Astrocyte (in vitro differentiated cells and primary cell): Measurements from ENCODE around the gene NLGN1.

Experiments
- EZH2 ChIP-seq: IDR thresholded peaks from 2 replicates; pipeline ENCODE4 v1.6.1; 2012; ENCODE audit warnings: mild to moderate bottlenecking, low read length, inconsistent platforms; ENCODE audit not compliant: insufficient read depth
- TF ChIP-seq, protein P1 (sequence below): IDR thresholded peaks from 2 replicates; pipeline ENCODE4 v1.5.1; 2011; ENCODE audit warnings: low read depth, mild to moderate bottlenecking, inconsistent platforms, low read length, moderate library complexity; ENCODE audit not compliant: insufficient read depth

DNA sequence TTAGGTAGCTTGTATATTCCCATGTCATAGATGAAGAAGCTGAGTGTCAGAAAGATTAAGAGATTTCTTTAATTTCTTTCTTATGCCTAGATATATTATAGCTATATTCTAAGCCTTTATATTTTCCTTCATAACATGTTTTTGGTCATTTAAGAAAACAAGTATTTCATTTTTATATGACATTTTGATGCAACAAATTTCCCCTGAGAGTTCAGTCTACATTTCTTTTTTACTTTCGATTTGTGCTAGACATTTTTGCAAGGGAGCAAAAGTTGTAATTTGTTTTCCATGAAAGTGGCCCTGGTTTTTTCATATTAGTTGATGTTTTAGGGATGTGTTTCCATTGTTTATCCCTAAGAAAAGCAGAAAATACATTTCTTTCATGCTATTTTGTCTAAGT lies 344.9 kb downstream of the NLGN1 start:
- no peak for TF ChIP-seq EZH2
- TF ChIP-seq, protein P1, sequence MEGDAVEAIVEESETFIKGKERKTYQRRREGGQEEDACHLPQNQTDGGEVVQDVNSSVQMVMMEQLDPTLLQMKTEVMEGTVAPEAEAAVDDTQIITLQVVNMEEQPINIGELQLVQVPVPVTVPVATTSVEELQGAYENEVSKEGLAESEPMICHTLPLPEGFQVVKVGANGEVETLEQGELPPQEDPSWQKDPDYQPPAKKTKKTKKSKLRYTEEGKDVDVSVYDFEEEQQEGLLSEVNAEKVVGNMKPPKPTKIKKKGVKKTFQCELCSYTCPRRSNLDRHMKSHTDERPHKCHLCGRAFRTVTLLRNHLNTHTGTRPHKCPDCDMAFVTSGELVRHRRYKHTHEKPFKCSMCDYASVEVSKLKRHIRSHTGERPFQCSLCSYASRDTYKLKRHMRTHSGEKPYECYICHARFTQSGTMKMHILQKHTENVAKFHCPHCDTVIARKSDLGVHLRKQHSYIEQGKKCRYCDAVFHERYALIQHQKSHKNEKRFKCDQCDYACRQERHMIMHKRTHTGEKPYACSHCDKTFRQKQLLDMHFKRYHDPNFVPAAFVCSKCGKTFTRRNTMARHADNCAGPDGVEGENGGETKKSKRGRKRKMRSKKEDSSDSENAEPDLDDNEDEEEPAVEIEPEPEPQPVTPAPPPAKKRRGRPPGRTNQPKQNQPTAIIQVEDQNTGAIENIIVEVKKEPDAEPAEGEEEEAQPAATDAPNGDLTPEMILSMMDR: no peak
